ENCODE results near the gene HIBADH. TPM values are rescaled to one million over a fixed set of nuclear protein-coding genes. Genes with fewer than 3 reads are reported as not detected.

Gene HIBADH
- total RNA-seq, 1 experiment from 2014 or later: 33.7 TPM

DNA sequence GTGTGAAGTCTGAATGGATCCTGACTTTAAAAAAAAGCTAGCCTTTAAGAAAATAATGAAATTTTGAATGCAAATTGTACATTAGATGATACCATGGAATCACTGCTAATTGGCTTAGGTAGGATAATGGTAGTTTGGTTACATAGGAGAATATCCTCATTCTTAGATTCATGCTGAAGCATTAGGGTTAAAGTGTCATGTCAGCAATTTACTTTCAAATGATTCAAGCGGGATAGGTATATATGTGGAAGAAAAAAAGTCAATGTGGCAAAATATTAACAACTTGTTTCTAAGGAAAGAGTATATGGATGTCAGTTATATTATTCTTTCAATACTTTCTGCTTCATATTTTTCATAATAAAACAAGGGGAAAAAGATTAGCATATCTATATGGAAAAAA, 7.5 kb downstream of the HIBADH start:
- no peaks in the 10 kb centered on the region for H3K36me3 ChIP-seq (ENCODE audit: control insufficient read depth, insufficient read depth, low read length)
- no peak overlapping the region for H3K27ac Mint-ChIP-seq (ENCODE audit: unreplicated experiment)
- peaks cover 14% of the 10 kb centered on the region for H3K4me1 Mint-ChIP-seq (ENCODE audit: low read depth, unreplicated experiment)
- no peaks in the 10 kb centered on the region for H3K27me3 ChIP-seq (replicated peaks; ENCODE audit: control insufficient read depth, insufficient read depth, low read length)
- BruUV-seq (replicated peaks): no TSS peak
- no peaks in the 10 kb centered on the region for H3K9me3 Mint-ChIP-seq (ENCODE audit: unreplicated experiment)
- ChIA-PET POLR2A (no interaction called here), CTCF (no interaction called here)
- H3K4me1 ChIP-seq: no peaks in the 10 kb centered on the region
- no peak overlapping the region for H3K4me3 ChIP-seq (ENCODE audit: low read depth, low read length)
- intact Hi-C loops (cut with micrococcal nuclease; ENCODE audit: unreplicated experiment): no loop called here
- TF ChIP-seq, protein P1, sequence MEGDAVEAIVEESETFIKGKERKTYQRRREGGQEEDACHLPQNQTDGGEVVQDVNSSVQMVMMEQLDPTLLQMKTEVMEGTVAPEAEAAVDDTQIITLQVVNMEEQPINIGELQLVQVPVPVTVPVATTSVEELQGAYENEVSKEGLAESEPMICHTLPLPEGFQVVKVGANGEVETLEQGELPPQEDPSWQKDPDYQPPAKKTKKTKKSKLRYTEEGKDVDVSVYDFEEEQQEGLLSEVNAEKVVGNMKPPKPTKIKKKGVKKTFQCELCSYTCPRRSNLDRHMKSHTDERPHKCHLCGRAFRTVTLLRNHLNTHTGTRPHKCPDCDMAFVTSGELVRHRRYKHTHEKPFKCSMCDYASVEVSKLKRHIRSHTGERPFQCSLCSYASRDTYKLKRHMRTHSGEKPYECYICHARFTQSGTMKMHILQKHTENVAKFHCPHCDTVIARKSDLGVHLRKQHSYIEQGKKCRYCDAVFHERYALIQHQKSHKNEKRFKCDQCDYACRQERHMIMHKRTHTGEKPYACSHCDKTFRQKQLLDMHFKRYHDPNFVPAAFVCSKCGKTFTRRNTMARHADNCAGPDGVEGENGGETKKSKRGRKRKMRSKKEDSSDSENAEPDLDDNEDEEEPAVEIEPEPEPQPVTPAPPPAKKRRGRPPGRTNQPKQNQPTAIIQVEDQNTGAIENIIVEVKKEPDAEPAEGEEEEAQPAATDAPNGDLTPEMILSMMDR (IDR thresholded peaks at IDR 0.05; ENCODE audit: insufficient read depth in 1 of 2, low read depth in 1 of 2, low read length in 1 of 2, severe bottlenecking in 1 of 2, unreplicated experiment in 1 of 2): no peak
- H3K27me3 Mint-ChIP-seq (ENCODE audit: insufficient read depth, unreplicated experiment): no peaks in the 10 kb centered on the region
- no peaks in the 10 kb centered on the region for H3K36me3 Mint-ChIP-seq (ENCODE audit: insufficient read depth, unreplicated experiment)
- no peaks in the 10 kb centered on the region for H3K9me3 ChIP-seq
- no peak for DNase-seq
- no peak overlapping the region for H3K4me3 Mint-ChIP-seq (ENCODE audit: unreplicated experiment)

DNA sequence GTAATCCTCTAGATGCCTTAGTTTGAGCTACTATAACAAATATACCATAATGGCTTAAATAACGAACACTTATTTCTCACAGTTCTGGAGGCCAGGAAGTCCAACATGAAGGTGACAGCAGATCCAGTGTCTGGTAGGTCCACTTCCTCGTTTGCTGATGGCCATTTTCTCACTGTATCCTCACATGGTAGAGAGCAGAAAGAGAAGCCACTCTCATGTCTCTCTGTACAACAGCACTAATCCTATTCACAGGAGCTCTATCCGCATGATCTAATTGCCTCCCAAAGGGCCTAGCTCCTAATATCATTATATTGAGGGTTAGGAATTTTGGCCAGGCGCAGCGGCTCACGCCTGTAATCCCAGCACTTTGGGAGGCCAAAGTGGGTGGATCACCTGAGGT, 10.2 kb downstream of the HIBADH start:
- H3K36me3 Mint-ChIP-seq (ENCODE audit: insufficient read depth, unreplicated experiment): peaks cover 10% of the 10 kb centered on the region
- H3K27me3 Mint-ChIP-seq (ENCODE audit: insufficient read depth, unreplicated experiment): no peaks in the 10 kb centered on the region
- ChIA-PET POLR2A (no interaction called here), CTCF (interaction anchor here (0.5 kb wide), 1 partner anchor 9 kb away, joined by 6 read pairs; no protein-coding TSS in a partner anchor)
- no peaks in the 10 kb centered on the region for H3K27me3 ChIP-seq (replicated peaks; ENCODE audit: control insufficient read depth, insufficient read depth, low read length)
- H3K4me3 ChIP-seq (ENCODE audit: low read depth, low read length): no peak overlapping the region
- no peaks in the 10 kb centered on the region for H3K9me3 Mint-ChIP-seq (ENCODE audit: unreplicated experiment)
- DNase-seq: no peak
- no peak overlapping the region for H3K27ac Mint-ChIP-seq (ENCODE audit: unreplicated experiment)
- no peak overlapping the region for H3K4me3 Mint-ChIP-seq (ENCODE audit: unreplicated experiment)
- peaks cover 14% of the 10 kb centered on the region for H3K4me1 Mint-ChIP-seq (ENCODE audit: low read depth, unreplicated experiment)
- intact Hi-C loops (cut with micrococcal nuclease; ENCODE audit: unreplicated experiment): no loop called here
- no peaks in the 10 kb centered on the region for H3K4me1 ChIP-seq
- H3K9me3 ChIP-seq: no peaks in the 10 kb centered on the region
- no TSS peak for BruUV-seq (replicated peaks)
- H3K36me3 ChIP-seq (ENCODE audit: control insufficient read depth, insufficient read depth, low read length): no peaks in the 10 kb centered on the region
- TF ChIP-seq, protein P1 (IDR thresholded peaks at IDR 0.05; ENCODE audit: insufficient read depth in 1 of 2, low read depth in 1 of 2, low read length in 1 of 2, severe bottlenecking in 1 of 2, unreplicated experiment in 1 of 2): no peak

DNA sequence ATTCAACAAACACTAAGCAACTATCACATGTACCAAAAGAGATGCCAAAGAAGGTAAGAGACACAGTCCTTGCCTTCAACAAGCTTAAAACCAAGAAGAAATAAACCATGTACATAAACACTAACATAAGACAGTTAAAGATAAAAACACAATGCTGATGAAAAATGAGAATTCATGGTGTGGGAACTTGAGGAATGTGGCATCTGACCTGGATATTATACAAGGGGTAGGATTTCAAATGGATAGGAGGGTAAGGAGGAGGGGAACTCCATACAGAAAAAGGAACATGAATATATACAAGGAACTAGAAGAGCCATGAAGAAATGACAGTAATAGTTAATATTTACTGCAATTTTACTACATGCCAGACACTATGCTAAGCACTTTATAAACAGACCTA, 11.0 kb downstream of the HIBADH start:
- no peaks in the 10 kb centered on the region for H3K9me3 ChIP-seq
- H3K27me3 ChIP-seq (replicated peaks; ENCODE audit: control insufficient read depth, insufficient read depth, low read length): no peaks in the 10 kb centered on the region
- Mint-ChIP-seq H3K27me3 (ENCODE audit: insufficient read depth, unreplicated experiment) (no peaks in the 10 kb centered on the region), H3K9me3 (ENCODE audit: unreplicated experiment) (no peaks in the 10 kb centered on the region), H3K4me1 (ENCODE audit: low read depth, unreplicated experiment) (peaks cover 14% of the 10 kb centered on the region), H3K27ac (ENCODE audit: unreplicated experiment) (no peak overlapping the region), H3K4me3 (ENCODE audit: unreplicated experiment) (no peak overlapping the region), H3K36me3 (ENCODE audit: insufficient read depth, unreplicated experiment) (peaks cover 14% of the 10 kb centered on the region)
- ChIA-PET CTCF (no interaction called here), POLR2A (no interaction called here)
- DNase-seq: no peak
- no peak overlapping the region for H3K4me3 ChIP-seq (ENCODE audit: low read depth, low read length)
- no peaks in the 10 kb centered on the region for H3K4me1 ChIP-seq
- H3K36me3 ChIP-seq (ENCODE audit: control insufficient read depth, insufficient read depth, low read length): no peaks in the 10 kb centered on the region
- no TSS peak for BruUV-seq (replicated peaks)
- intact Hi-C loops (cut with micrococcal nuclease; ENCODE audit: unreplicated experiment): no loop called here
- TF ChIP-seq, protein P1 (IDR thresholded peaks at IDR 0.05; ENCODE audit: insufficient read depth in 1 of 2, low read depth in 1 of 2, low read length in 1 of 2, severe bottlenecking in 1 of 2, unreplicated experiment in 1 of 2): no peak
